ENCODE measurements around the gene SLC6A9.

The SLC6A9 gene

DNA sequence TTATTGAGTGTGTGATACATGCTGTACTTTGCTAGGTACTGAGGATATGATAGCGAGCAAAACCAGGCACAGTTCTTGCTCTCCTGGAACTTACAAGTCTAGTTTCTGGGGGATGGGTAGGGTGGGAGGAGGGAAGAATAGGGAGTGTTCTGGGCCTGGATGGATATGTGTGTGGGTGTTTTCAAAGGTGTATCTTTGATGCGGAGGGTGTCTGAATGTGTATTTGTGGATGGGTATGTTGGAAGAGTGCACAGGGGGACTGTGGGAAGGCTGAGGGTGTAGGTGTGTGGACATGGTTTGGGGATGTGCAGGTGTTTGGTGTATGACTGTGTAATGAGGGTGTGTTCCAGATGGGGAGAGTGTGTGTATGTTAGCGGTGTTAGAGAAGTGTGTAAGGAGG, 65.9 kb downstream of the SLC6A9 start:
- no peak for DNase-seq

- DNase-seq = no peak
Observed at GRCh38 chr1:43963890-43964289, 67.4 kb downstream of the SLC6A9 start.

- no peak for DNase-seq
Observed at GRCh38 chr1:43963006-43963405, 68.3 kb downstream of the SLC6A9 start.

- no peak for DNase-seq
Observed at GRCh38 chr1:43962324-43962723, 68.9 kb downstream of the SLC6A9 start.

DNA sequence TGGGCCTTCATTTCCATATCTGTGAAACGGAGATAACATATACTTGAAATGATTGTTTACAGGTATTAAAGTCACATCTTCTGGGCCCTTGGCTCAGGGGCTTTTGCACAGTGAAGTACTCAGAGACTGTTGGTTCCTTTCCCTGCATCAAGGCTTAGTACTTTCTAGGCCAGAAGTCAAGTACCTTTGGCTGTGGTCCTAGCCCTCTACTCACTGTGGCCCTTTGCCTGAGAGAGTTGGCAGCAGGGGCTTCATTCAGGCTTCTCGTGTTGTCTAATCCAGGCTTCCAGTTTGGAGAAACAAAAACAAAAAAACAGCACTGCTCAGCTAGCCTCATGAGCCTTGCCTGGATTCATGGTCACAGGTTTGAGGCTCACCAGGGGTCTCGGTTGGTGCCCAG, 69.6 kb downstream of the SLC6A9 start:
- no peak for DNase-seq

GRCh38 chr1:43960798-43961197, 70.5 kb downstream of the SLC6A9 start:
- DNase-seq = no peak

DNA sequence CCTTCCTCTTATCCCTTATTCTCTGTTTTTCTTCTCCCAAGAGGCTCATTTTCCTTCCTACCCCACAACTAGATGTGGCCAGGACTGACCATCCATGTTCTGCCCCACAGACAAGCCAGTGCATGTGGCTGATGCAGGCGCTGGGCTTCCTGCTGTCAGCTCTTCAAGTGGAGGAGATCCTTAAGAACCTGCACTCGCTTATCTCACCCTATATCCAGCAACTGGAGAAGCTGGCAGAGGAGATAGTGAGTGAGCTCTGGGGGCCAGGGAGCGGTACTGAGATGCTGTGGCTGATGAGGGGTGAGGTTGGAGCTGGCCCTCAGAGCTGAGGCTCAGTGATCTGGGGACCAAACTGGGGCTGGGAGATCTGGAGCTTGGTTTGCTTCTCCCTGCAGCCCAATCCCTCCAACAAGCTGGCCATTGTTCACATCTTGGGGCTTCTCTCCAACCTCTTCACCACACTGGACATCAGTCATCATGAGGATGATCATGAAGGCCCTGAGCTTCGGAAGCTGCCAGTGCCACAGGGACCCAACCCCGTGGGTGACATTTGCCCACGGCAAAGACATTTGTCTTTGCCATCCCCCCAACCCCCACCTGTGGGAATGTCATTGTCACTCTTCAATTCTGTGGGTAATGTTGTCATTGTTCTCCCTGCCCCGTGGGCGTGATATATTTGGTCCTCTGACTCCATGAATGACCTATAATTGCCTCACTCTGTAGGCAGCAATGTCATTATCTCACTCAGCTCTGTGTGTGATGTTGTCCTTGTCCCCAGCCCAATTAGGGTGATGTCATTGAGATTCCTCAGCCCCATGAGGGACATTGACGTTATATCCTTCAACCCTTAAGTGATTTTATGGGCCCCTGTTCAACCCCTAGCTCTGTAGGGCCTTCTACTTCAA, 72.7 kb downstream of the SLC6A9 start:
- peak; percentile 87 for DNase-seq

DNA sequence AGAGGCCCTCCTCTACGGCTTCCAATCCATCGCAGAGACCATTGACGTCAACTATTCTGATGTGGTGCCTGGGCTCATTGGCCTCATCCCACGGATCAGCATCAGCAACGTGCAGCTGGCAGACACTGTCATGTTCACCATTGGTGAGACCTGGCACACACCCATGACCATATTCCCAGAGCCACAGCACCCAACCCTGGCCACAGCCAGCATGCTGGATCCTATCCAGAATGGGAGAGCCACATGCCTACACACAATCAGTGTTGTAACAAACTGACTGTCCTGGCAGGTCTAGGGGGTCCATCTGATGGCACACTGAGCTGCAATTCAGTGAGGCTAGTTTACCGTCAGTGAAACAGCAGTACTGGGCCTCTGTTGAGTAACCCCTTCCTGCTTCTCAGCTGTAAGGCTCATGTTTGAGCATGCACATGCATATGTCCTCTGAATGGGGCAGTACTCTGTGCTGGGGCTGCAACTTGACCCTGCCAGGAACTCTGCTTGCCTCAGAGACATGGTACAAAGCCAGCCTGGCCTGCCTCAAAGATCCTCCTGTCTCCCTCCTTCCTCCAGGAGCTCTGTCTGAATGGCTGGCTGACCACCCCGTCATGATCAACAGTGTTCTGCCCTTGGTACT, 73.7 kb downstream of the SLC6A9 start:
- DNase-seq = no peak

DNA sequence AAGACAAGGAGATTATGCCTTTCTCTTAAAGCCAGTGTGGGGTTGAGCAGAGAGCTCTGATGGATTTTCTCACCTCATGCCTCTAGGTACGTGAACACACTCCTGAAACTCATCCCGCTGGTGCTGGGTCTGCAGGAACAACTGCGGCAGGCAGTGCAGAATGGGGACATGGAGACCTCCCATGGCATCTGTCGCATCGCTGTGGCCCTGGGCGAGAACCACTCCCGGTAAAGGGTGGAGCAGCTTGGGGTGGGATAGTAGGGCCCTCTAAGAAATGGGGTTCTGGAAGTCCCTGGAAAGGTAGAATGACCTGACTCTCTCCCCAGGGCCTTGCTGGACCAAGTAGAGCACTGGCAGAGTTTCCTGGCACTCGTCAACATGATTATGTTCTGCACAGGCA, 75.0 kb downstream of the SLC6A9 start:
- DNase-seq = no peak

- DNase-seq = no peak
Observed at GRCh38 chr1:43954036-43954435, 77.2 kb downstream of the SLC6A9 start.

DNA sequence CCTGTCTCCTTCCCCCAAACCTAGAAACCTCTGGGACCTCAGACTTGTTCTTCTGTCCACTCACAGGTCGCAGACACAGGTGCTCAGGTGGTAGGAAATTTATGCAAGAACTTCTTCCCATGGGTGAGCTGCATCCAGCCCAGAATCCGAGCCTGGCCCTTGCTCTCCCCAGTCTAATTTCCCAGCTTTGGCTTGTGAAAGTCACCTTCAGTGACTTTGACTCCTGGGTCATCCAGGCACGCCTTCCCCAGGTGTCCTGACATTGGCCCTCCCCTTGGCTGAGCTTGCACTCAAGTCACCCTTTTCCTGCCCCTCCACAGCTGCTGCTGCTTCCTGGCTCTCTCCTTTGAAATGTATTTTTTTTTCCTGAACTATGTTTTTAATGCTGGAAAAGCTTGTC, 77.9 kb downstream of the SLC6A9 start:
- no peak for DNase-seq

- DNase-seq = peak; percentile 55
Observed at GRCh38 chr1:43952731-43953346, 78.4 kb downstream of the SLC6A9 start.

DNA sequence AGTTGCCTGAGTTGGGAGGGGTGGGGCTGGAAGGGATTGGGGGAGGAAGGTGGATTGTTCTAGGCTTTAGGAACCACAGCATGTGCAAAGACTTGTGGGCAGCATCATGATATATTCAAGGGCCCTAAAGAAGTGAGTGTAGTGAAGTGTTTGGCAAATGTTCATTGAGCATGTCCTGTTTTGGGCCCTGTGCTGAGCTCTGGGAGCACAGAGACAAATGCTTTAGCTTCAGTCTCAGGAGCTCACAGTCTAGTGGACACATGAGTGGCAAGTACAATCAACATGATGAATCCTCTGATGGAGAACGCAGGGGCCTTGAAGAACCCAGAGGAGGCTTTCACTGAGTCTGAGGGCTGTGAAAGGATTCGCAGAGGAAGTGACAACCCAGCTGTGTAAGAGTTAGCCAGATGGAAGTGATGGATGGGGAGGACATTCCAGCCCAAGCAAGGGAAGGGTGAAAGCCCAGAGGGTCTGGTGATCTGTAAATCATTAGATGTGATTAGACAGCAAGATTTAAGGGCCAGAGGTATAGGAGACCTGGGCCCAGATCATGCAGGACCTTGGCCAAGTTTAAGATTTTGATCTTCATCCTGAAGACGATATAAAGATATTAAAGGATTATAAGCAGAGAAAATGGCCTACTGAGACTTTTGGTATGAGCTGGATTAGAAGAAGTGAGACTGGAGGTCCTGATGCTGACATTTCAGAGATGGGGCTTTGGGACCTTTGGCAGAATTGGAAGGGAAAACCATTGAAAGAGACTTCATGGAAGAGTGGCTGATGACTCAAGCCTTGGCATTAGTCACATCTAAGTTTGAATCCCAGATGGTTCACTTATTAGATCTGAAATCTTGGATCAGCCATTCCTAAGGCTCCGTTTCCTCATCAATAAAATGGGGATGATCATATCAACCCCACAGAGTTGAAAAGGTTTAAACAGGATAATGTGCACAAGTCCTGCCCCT, 80.0 kb downstream of the SLC6A9 start:
- no peak for DNase-seq

- DNase-seq = no peak
Observed at GRCh38 chr1:43949678-43950077, 81.6 kb downstream of the SLC6A9 start.

DNA sequence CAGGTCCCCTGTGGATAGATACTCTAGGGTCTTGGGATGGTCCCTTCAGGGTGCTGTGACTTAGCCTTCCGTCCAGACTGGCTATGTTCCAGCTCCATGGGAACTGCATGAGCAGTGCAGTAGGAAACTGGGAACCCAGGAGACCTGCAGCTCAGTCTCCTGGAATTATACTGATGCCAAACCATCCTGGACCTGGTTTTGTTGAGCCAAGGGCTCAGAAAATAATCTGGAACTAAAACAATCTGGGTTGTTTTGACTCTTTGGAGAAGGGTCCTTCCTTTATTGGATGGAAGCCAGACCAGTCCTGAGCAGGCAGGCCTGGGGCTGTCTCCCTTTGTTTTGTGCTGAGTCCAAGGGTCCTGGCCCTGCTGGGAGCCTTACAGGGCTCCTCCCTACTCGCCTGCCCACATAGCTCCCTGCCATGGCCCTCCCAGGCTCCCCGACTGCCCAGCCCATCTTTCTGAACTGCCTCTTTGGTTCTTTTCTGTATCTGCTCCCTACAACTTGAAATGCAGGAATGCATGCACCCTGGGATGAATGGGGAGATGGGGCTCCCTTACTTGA, 83.3 kb downstream of the SLC6A9 start:
- DNase-seq = no peak

DNA sequence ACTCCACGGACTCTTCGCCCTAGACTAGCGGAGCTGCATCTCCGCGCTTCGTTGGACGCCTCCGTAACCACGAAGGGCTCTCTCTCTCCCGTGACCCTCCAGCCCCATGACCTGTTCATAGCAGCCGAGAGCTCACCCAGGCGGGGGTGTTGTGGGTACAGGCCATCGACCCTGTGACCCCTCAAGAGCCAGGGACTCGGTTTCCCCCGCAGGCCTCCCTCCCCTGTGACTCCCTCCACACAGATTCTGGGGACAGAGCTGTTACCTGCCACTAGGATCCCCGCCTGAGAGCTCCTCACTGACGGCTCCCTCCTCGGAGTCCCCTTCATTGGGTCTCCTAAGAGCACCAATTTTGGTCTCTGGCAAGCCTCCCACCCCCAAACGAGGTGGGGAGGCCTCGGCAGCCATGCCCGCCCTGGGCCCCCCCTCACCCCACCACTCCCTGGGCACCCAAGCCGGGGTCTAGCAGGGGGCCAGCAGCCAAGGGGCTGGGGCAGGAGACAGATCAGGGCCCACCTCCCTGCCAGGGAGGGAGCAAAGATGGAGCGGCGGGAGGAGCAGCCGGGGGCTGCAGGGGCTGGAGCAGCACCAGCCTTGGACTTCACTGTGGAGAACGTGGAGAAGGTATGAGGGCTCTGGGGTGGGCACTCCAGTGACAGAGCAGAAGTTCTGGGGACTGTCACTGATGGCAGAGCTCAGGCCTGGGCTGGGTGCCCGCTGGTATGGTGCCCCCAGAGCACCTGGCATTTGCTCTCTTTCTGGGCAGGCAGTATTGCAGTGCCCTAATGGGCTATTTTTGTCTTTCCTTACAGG, 84.0 kb downstream of the SLC6A9 start:
- DNase-seq = no peak
